GM19467 (cell line): ENCODE results near the gene SCN5A.
"Not testable (repeated sequence)": the region's sequence is repeated elsewhere in the genome, so short reads cannot be mapped to it uniquely, and the experiment has no call there.

Experiments used
- ATAC-seq: cut with Tn5 transposase; IDR thresholded peaks from one replicate; pipeline ENCODE4 v1.9.1; 2021; ENCODE audit warnings: mild to moderate bottlenecking, moderate library complexity; ENCODE audit not compliant: unreplicated experiment

SCN5A gene

GRCh38 chr3:38580450-38581382 lies 68.8 kb downstream of the SCN5A start:
- ATAC-seq, result no peak

GRCh38 chr3:38579551-38580449 lies 69.7 kb downstream of the SCN5A start:
- no peak for ATAC-seq

GRCh38 chr3:38579141-38579540 lies 70.3 kb downstream of the SCN5A start:
- ATAC-seq, result no peak

- no peak for ATAC-seq
Measured at GRCh38 chr3:38578551-38578950, 70.9 kb downstream of the SCN5A start.

GRCh38 chr3:38578081-38578475 lies 71.4 kb downstream of the SCN5A start:
- no peak for ATAC-seq

GRCh38 chr3:38577371-38578080 lies 72.0 kb downstream of the SCN5A start:
- ATAC-seq, result no peak

GRCh38 chr3:38576526-38577370 lies 72.7 kb downstream of the SCN5A start:
- no peak for ATAC-seq

- ATAC-seq, result no peak
Measured at GRCh38 chr3:38576131-38576525, 73.4 kb downstream of the SCN5A start.

GRCh38 chr3:38575279-38575843 lies 74.1 kb downstream of the SCN5A start:
- no peak for ATAC-seq

- no peak for ATAC-seq
Measured at GRCh38 chr3:38574411-38575278, 74.8 kb downstream of the SCN5A start.

GRCh38 chr3:38573556-38573955 lies 75.9 kb downstream of the SCN5A start:
- no peak for ATAC-seq

- no peak for ATAC-seq
Measured at GRCh38 chr3:38573111-38573510, 76.4 kb downstream of the SCN5A start.

- ATAC-seq, result no peak
Measured at GRCh38 chr3:38567498-38567897, 82.0 kb downstream of the SCN5A start.

GRCh38 chr3:38566794-38567193 lies 82.7 kb downstream of the SCN5A start:
- ATAC-seq, result not testable (repeated sequence)

- ATAC-seq, result no peak
Measured at GRCh38 chr3:38566215-38566528, 83.3 kb downstream of the SCN5A start.

GRCh38 chr3:38565339-38566214 lies 83.9 kb downstream of the SCN5A start:
- ATAC-seq, result no peak

- no peak for ATAC-seq
Measured at GRCh38 chr3:38564631-38565338, 84.7 kb downstream of the SCN5A start.
